ENCODE data around the gene FBXW9.

Gene FBXW9

GRCh38 chr19:12696366-12697335 is at the start of gene FBXW9:
FBXW9 (minus strand) TSS chr19:12696631; CDS start chr19:12696581, 50 bp downstream.
- no peaks in the 10 kb centered on the region for H3K27me3 ChIP-seq (ENCODE audit: control insufficient read depth, insufficient read depth, low read length)
- H3K27ac ChIP-seq = peak within 1 kb of the TSS; percentile 74
- H3K9me3 ChIP-seq (ENCODE audit: control insufficient read depth, low read length) = no peaks in the 10 kb centered on the region
- peak within 1 kb of the TSS; percentile 21 for H3K9ac ChIP-seq
- H2AFZ ChIP-seq = peak within 1 kb of the TSS; percentile 99
- no peaks in the 10 kb centered on the region for H3K4me1 ChIP-seq
- peak within 1 kb of the TSS; percentile 72 for H3K4me2 ChIP-seq (ENCODE audit: low read length)
- no peaks in the 10 kb centered on the region for H3K79me2 ChIP-seq
- TF ChIP-seq, protein P1, sequence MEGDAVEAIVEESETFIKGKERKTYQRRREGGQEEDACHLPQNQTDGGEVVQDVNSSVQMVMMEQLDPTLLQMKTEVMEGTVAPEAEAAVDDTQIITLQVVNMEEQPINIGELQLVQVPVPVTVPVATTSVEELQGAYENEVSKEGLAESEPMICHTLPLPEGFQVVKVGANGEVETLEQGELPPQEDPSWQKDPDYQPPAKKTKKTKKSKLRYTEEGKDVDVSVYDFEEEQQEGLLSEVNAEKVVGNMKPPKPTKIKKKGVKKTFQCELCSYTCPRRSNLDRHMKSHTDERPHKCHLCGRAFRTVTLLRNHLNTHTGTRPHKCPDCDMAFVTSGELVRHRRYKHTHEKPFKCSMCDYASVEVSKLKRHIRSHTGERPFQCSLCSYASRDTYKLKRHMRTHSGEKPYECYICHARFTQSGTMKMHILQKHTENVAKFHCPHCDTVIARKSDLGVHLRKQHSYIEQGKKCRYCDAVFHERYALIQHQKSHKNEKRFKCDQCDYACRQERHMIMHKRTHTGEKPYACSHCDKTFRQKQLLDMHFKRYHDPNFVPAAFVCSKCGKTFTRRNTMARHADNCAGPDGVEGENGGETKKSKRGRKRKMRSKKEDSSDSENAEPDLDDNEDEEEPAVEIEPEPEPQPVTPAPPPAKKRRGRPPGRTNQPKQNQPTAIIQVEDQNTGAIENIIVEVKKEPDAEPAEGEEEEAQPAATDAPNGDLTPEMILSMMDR (IDR thresholded peaks at IDR 0.05) = no peak
- H3K4me3 ChIP-seq (ENCODE audit: low read depth, low read length) = peak within 1 kb of the TSS; percentile 68
- H3K36me3 ChIP-seq (ENCODE audit: control insufficient read depth, insufficient read depth, low read length) = no peaks in the 10 kb centered on the region

DNA sequence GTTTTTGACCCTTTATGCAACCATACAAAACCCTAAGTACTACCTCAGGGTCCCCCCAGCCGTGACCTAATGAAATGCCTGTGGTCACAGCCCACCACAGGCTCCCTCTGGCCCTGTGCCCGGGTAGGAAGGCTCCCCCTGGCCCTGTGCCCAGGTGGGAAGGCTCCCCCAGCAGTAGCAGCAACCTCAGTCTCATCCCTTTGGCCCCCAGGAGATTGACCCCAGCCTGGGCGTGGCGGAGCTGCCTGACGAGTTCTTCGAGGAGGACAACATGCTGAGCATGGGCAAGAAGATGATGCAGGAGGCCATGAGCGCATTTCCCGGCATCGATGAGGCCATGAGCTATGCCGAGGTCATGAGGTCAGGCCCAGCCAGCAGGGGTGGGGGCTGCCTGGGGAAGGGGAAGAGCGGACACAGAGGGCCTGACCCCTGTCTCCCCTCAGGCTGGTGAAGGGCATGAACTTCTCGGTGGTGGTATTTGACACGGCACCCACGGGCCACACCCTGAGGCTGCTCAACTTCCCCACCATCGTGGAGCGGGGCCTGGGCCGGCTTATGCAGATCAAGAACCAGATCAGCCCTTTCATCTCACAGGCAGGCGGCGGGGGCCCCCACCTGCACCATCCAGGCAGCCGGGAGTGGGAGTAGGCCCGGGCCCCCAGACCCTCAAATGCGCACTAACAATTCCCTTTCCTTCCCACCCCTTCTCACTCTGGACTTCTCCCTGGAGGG is 48.9 kb upstream of the FBXW9 start:
- no peaks in the 10 kb centered on the region for H3K27me3 ChIP-seq (ENCODE audit: control insufficient read depth, insufficient read depth, low read length)
- TF ChIP-seq, protein P1 (IDR thresholded peaks at IDR 0.05) = no peak
- no peaks in the 10 kb centered on the region for H3K79me2 ChIP-seq
- no peak overlapping the region for H3K4me2 ChIP-seq (ENCODE audit: low read length)
- H3K4me1 ChIP-seq = no peaks in the 10 kb centered on the region
- no peaks in the 10 kb centered on the region for H3K9me3 ChIP-seq (ENCODE audit: control insufficient read depth, low read length)
- H3K36me3 ChIP-seq (ENCODE audit: control insufficient read depth, insufficient read depth, low read length) = no peaks in the 10 kb centered on the region
- no peak overlapping the region for H3K9ac ChIP-seq
- H2AFZ ChIP-seq = no peak overlapping the region
- no peak overlapping the region for H3K4me3 ChIP-seq (ENCODE audit: low read depth, low read length)
- no peak overlapping the region for H3K27ac ChIP-seq

GRCh38 chr19:12737835-12738351 is 41.5 kb upstream of the FBXW9 start:
- Histone ChIP-seq H3K4me3 (ENCODE audit: low read depth, low read length) (peak overlapping the region; percentile 96), H3K36me3 (ENCODE audit: control insufficient read depth, insufficient read depth, low read length) (no peaks in the 10 kb centered on the region), H2AFZ (peak overlapping the region; percentile 75), H3K27me3 (ENCODE audit: control insufficient read depth, insufficient read depth, low read length) (no peaks in the 10 kb centered on the region), H3K4me2 (ENCODE audit: low read length) (peak overlapping the region; percentile 80), H3K4me1 (peaks cover 8% of the 10 kb centered on the region), H3K9me3 (ENCODE audit: control insufficient read depth, low read length) (no peaks in the 10 kb centered on the region), H3K9ac (peak overlapping the region; percentile 9), H3K79me2 (peaks cover 28% of the 10 kb centered on the region), H3K27ac (peak overlapping the region; percentile 92)
- TF ChIP-seq, protein P1 (IDR thresholded peaks at IDR 0.05) = no peak

DNA sequence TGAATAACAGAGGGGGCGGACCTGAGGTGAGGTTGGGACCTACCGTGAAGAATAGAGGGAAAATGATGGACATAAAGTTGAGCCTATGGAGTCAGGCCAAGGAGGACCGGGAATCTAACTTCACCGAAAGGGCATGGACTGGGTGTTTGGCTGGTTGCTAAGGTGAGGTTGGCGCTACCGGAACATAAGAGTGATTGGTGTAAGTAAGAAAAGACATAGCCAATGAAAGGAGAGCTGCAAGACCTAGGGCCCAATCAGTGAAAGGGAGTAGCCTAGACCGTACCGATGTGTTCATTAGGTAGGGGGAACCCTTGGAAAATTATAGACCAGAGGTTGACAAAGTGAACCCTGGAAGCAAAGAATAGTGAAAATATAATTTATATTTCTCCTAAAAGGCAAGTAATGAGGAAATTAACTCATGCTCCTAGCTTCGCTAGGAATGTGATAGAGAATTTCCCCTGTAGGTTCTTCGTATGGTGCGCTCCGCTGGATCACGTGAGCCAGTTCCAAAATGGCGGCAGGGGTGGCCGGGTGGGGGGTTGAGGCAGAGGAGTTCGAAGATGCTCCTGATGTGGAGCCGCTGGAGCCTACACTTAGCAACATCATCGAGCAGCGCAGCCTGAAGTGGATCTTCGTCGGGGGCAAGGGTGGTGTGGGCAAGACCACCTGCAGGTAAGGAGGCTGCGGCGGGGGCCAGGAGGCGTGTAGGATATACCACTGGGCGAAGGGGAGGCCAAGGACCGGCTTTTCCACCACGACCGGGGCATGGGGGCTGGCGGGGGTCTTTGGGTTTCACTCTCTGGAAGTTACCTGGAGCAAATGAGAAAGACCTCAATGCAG is 40.8 kb upstream of the FBXW9 start, which contains the start of gene GET3:
TSS of gene GET3 (plus strand) at position 503 of the 840 bp plus-strand sequence. CDS start at position 512, 9 bp downstream.
- no peaks in the 10 kb centered on the region for H3K9me3 ChIP-seq (ENCODE audit: control insufficient read depth, low read length)
- peak within 1 kb of the TSS; percentile 92 for H3K27ac ChIP-seq
- H3K9ac ChIP-seq = peak within 1 kb of the TSS; percentile 9
- peak within 1 kb of the TSS; percentile 75 for H2AFZ ChIP-seq
- no peaks in the 10 kb centered on the region for H3K27me3 ChIP-seq (ENCODE audit: control insufficient read depth, insufficient read depth, low read length)
- H3K36me3 ChIP-seq (ENCODE audit: control insufficient read depth, insufficient read depth, low read length) = no peaks in the 10 kb centered on the region
- peaks cover 35% of the 10 kb centered on the region for H3K79me2 ChIP-seq
- peak within 1 kb of the TSS; percentile 96 for H3K4me3 ChIP-seq (ENCODE audit: low read depth, low read length)
- TF ChIP-seq, protein P1 (IDR thresholded peaks at IDR 0.05) = no peak
- peak within 1 kb of the TSS; percentile 80 for H3K4me2 ChIP-seq (ENCODE audit: low read length)
- H3K4me1 ChIP-seq = peaks cover 11% of the 10 kb centered on the region

Measured in parathyroid adenoma (tissue), 2 donors.